Measurements from ENCODE around the gene ANKRD63. TPM values are rescaled to one million over a fixed set of nuclear protein-coding genes. Genes with fewer than 3 reads are reported as not detected.

The ANKRD63 gene
- total and polyA plus RNA-seq, 9 of the 15 experiments (the other 6 are each of a cell fraction or from before 2014, with no cell fraction given) = 1.3 to 2.0 (median 1.8) TPM; not detected in 6

DNA sequence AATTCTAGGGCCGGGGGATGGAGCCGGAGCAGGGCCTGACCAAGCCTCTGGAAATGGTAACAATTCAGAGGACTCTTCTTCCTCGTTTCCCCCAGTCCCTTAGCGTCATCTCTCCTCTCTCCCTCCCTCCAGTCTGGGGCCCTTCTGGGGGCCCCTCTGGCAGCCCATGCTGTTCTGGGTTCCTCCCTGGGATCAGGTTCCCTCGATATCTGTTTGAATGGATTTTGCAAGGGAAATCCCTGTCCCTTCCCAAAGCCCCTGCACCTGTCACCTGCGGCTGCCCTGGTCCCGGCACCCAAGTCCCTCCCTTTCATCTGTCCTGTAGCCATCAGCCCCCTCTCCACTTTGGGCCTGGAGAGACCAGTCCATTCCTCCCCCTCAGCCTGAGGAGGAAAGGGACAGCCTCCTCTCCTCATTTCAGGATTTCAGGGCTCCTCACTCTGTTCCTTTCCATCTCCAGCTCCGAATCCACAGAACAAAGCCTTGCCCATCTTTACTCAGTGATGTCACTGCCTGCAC lies 26.5 kb upstream of the ANKRD63 start:
- TF ChIP-seq TCF7 (IDR thresholded peaks at IDR 0.05; ENCODE audit: borderline replicate concordance) (no peak), ZNF232 (CRISPR knock-in tag; IDR thresholded peaks at IDR 0.05) (no peak), BHLHE40 (IDR thresholded peaks at IDR 0.05; ENCODE audit: low read length) (no peak), NR2C2 (CRISPR knock-in tag; IDR thresholded peaks at IDR 0.05) (no peak), NR2C2 (tag; IDR thresholded peaks at IDR 0.05) (no peak), TGIF2 (CRISPR knock-in tag; IDR thresholded peaks at IDR 0.05) (no peak), BRF1 (IDR thresholded peaks at IDR 0.05; ENCODE audit: borderline replicate concordance, extremely low read depth, insufficient read length) (no peak), NEUROD1 (IDR thresholded peaks at IDR 0.05; ENCODE audit: borderline replicate concordance, low read depth, low read length, partially characterized antibody) (no peak), GABPB2 (CRISPR knock-in tag; conservative IDR thresholded peaks at IDR 0.05) (no peak), GATA2 (CRISPR knock-in tag; IDR thresholded peaks at IDR 0.05) (no peak), ZBTB7A (IDR thresholded peaks at IDR 0.05; ENCODE audit: borderline replicate concordance, control insufficient read depth, low read depth, low read length) (no peak), EWSR1 (IDR thresholded peaks at IDR 0.05; ENCODE audit: borderline replicate concordance, low read depth, partially characterized antibody) (no peak), CREM (IDR thresholded peaks at IDR 0.05; ENCODE audit: low read depth) (no peak)
- TF ChIP-seq, protein P1, sequence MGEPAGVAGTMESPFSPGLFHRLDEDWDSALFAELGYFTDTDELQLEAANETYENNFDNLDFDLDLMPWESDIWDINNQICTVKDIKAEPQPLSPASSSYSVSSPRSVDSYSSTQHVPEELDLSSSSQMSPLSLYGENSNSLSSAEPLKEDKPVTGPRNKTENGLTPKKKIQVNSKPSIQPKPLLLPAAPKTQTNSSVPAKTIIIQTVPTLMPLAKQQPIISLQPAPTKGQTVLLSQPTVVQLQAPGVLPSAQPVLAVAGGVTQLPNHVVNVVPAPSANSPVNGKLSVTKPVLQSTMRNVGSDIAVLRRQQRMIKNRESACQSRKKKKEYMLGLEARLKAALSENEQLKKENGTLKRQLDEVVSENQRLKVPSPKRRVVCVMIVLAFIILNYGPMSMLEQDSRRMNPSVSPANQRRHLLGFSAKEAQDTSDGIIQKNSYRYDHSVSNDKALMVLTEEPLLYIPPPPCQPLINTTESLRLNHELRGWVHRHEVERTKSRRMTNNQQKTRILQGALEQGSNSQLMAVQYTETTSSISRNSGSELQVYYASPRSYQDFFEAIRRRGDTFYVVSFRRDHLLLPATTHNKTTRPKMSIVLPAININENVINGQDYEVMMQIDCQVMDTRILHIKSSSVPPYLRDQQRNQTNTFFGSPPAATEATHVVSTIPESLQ (CRISPR knock-in tag; IDR thresholded peaks at IDR 0.05) = no peak
- TF ChIP-seq, protein P2, sequence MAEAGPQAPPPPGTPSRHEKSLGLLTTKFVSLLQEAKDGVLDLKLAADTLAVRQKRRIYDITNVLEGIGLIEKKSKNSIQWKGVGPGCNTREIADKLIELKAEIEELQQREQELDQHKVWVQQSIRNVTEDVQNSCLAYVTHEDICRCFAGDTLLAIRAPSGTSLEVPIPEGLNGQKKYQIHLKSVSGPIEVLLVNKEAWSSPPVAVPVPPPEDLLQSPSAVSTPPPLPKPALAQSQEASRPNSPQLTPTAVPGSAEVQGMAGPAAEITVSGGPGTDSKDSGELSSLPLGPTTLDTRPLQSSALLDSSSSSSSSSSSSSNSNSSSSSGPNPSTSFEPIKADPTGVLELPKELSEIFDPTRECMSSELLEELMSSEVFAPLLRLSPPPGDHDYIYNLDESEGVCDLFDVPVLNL (CRISPR knock-in tag; IDR thresholded peaks at IDR 0.05; ENCODE audit: low read depth) = no peak
- CTCF ChIA-PET (ENCODE audit: low intra/inter-chr PET ratio) = interaction anchor here (1.2 to 5.2 kb wide), 4 partner anchors 12 to 523 kb away, joined by 3 to 87 read pairs (median 8); partner anchors contain the start of gene ANKRD63
- H4K20me1 ChIP-seq (replicated peaks; ENCODE audit: control insufficient read depth, insufficient read depth, low read length) = no peaks in the 10 kb centered on the region
- H3K4me1 ChIP-seq (replicated peaks in 1 of 2; ENCODE audit: control insufficient read depth in 2 of 2, insufficient read depth in 2 of 2, low read length in 2 of 2) = peaks cover 22 to 34% of the 10 kb centered on the region in 2 experiments
- H3K9me3 ChIP-seq (replicated peaks; ENCODE audit: control insufficient read depth, insufficient read depth, low read depth, low read length) = no peaks in the 10 kb centered on the region
- in situ Hi-C loops (cut with MboI) (no loop called here), intact Hi-C loops (cut with micrococcal nuclease) (no loop called here)
- H3K27me3 ChIP-seq (ENCODE audit: control insufficient read depth in 2 of 2, insufficient read depth in 2 of 2, low read length in 2 of 2) = peaks cover 0 to 18% of the 10 kb centered on the region in 2 experiments; a peak in 3 of 5 replicates
- POLR2A ChIA-PET = interaction anchor here (0.6 to 2.0 kb wide), 6 partner anchors 11 to 24 kb away, joined by 3 to 10 read pairs (median 4); partner anchors contain the start of gene INAFM2
- H3K4me2 ChIP-seq (ENCODE audit: insufficient read depth, low read length) = peak overlapping the region; percentile 65; the same call in 1 of the 2 replicates
- peak overlapping the region; percentile 35; the same call in 1 of the 3 replicates for H3K27ac ChIP-seq (ENCODE audit: extremely low read depth, low read depth, low read length)
- H2AFZ ChIP-seq (ENCODE audit: low read depth, low read length) = peak overlapping the region; percentile 81; the same call in 1 of the 2 replicates
- 33% methylated on average over 8 of the region's 8 CpGs for WGBS (ENCODE audit: insufficient coverage, low coverage, missing lambda C conversion rate)
- ATAC-seq = no peak
- no peaks in the 10 kb centered on the region for H3K79me2 ChIP-seq (ENCODE audit: control insufficient read depth, insufficient read depth, low read length)
- no peak overlapping the region; a peak in 1 of 4 replicates for H3K9ac ChIP-seq (ENCODE audit: insufficient read depth in 1 of 2, low read depth in 2 of 2, low read length in 2 of 2)
- no peak overlapping the region for H3K4me3 ChIP-seq
- DNase-seq (ENCODE audit: extremely low read depth in 1 of 4, low spot score in 3 of 4) = no peak
- H3K36me3 ChIP-seq (ENCODE audit: control insufficient read depth, insufficient read depth, low read length) = no peaks in the 10 kb centered on the region
- FAIRE-seq = no peak
- no peaks in the 10 kb centered on the region for H3K9me1 ChIP-seq (ENCODE audit: control insufficient read depth, insufficient read depth, low read length)
- no TSS peak for BruUV-seq (replicated peaks)

Measured in K562 (cell line).